Measurements from ENCODE around the gene TTBK1.
"Not testable (repeated sequence)": the region's sequence is repeated elsewhere in the genome, so short reads cannot be mapped to it uniquely, and the experiment has no call there.

The TTBK1 gene

GRCh38 chr6:43295456-43295855, 52.2 kb downstream of the TTBK1 start:
- H3K4me1 ChIP-seq (ENCODE audit: insufficient read depth, low read length): no peaks in the 10 kb centered on the region
- H3K9me3 ChIP-seq (ENCODE audit: low read length): no peaks in the 10 kb centered on the region
- H3K4me3 ChIP-seq (ENCODE audit: low read depth in 1 of 2, low read length in 2 of 2): no peak overlapping the region
- H3K27me3 ChIP-seq (ENCODE audit: control insufficient read depth in 1 of 2, insufficient read depth in 2 of 2, low read length in 2 of 2): peaks cover 0 to 8% of the 10 kb centered on the region in 2 donors
- no peak overlapping the region for H3K9ac ChIP-seq (ENCODE audit: low read length)
- no peaks in the 10 kb centered on the region for H3K36me3 ChIP-seq (ENCODE audit: insufficient read depth, low read length)
- no peak overlapping the region for H3K27ac ChIP-seq (ENCODE audit: low read depth, low read length)

DNA sequence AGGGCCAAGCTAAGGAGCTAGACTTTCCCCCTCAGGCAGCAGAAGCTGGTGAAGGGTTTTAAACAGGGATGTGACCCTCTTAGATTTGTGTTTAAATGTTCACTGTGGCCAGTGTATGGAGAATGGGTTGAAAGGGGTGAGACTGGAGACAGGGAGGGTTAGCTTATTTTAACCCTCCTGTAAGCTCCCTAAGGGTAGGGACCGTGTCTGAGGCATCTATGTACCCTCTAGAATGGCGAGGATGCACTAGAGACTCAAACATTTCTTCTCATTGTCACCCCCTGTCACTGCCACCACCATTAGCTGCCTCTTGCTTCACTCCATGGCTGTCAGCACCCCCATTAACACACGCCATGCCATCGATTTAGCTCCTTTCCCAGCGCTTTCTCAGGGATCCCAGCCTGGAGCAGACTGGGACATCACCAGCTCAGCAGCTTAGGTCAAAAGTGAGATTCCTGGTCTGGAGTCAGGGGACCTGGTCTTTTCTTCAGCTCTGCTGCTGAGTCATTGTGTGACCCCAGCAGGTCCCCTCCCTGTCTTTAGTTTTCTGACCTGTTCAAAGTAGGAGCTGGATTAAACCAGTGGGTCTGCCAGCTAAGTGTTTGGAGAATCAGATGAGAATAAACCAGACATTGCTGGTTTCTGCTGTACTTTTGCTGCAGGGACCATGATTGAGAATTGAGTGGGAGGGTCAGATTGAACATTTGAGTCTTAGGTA, 53.7 kb downstream of the TTBK1 start:
- H3K4me3 ChIP-seq (ENCODE audit: low read depth in 1 of 2, low read length in 2 of 2): no peak overlapping the region
- H3K27me3 ChIP-seq (ENCODE audit: control insufficient read depth in 1 of 2, insufficient read depth in 2 of 2, low read length in 2 of 2): peaks cover 0 to 13% of the 10 kb centered on the region in 2 donors
- no peak overlapping the region for H3K27ac ChIP-seq (ENCODE audit: low read depth, low read length)
- no peaks in the 10 kb centered on the region for H3K4me1 ChIP-seq (ENCODE audit: insufficient read depth, low read length)
- no peak overlapping the region for H3K9ac ChIP-seq (ENCODE audit: low read length)
- no peaks in the 10 kb centered on the region for H3K9me3 ChIP-seq (ENCODE audit: low read length)
- no peaks in the 10 kb centered on the region for H3K36me3 ChIP-seq (ENCODE audit: insufficient read depth, low read length)

- no peak within 1 kb of the TSS for H3K27ac ChIP-seq (ENCODE audit: low read depth, low read length)
- peaks cover 0 to 13% of the 10 kb centered on the region in 2 donors for H3K27me3 ChIP-seq (ENCODE audit: control insufficient read depth in 1 of 2, insufficient read depth in 2 of 2, low read length in 2 of 2)
- no peak within 1 kb of the TSS for H3K9ac ChIP-seq (ENCODE audit: low read length)
- no peaks in the 10 kb centered on the region for H3K9me3 ChIP-seq (ENCODE audit: low read length)
- no peak within 1 kb of the TSS for H3K4me3 ChIP-seq (ENCODE audit: low read depth in 1 of 2, low read length in 2 of 2)
- H3K4me1 ChIP-seq (ENCODE audit: insufficient read depth, low read length): no peaks in the 10 kb centered on the region
- H3K36me3 ChIP-seq (ENCODE audit: insufficient read depth, low read length): no peaks in the 10 kb centered on the region
Measured at GRCh38 chr6:43297644-43298564, 54.6 kb downstream of the TTBK1 start, which contains the start of gene SLC22A7. Gene SLC22A7 (plus strand): TSS chr6:43298260. CDS start chr6:43298359, 99 bp downstream.

- Histone ChIP-seq H3K27me3 (ENCODE audit: control insufficient read depth in 1 of 2, insufficient read depth in 2 of 2, low read length in 2 of 2) (peaks cover 0 to 13% of the 10 kb centered on the region in 2 donors), H3K4me3 (ENCODE audit: low read depth in 1 of 2, low read length in 2 of 2) (no peak overlapping the region), H3K9ac (ENCODE audit: low read length) (no peak overlapping the region), H3K36me3 (ENCODE audit: insufficient read depth, low read length) (no peaks in the 10 kb centered on the region), H3K4me1 (ENCODE audit: insufficient read depth, low read length) (no peaks in the 10 kb centered on the region), H3K27ac (ENCODE audit: low read depth, low read length) (no peak overlapping the region), H3K9me3 (ENCODE audit: low read length) (no peaks in the 10 kb centered on the region)
Measured at GRCh38 chr6:43298565-43299337, 55.5 kb downstream of the TTBK1 start.

GRCh38 chr6:43299338-43300293, 56.3 kb downstream of the TTBK1 start:
- Histone ChIP-seq H3K27ac (ENCODE audit: low read depth, low read length) (no peak overlapping the region), H3K27me3 (ENCODE audit: control insufficient read depth in 1 of 2, insufficient read depth in 2 of 2, low read length in 2 of 2) (peaks cover 0 to 13% of the 10 kb centered on the region in 2 donors), H3K9me3 (ENCODE audit: low read length) (no peaks in the 10 kb centered on the region), H3K36me3 (ENCODE audit: insufficient read depth, low read length) (no peaks in the 10 kb centered on the region), H3K4me3 (ENCODE audit: low read depth in 1 of 2, low read length in 2 of 2) (no peak overlapping the region), H3K9ac (ENCODE audit: low read length) (no peak overlapping the region), H3K4me1 (ENCODE audit: insufficient read depth, low read length) (no peaks in the 10 kb centered on the region)

GRCh38 chr6:43301081-43301870, 58.0 kb downstream of the TTBK1 start:
- no peaks in the 10 kb centered on the region for H3K36me3 ChIP-seq (ENCODE audit: insufficient read depth, low read length)
- no peak overlapping the region for H3K27ac ChIP-seq (ENCODE audit: low read depth, low read length)
- H3K9me3 ChIP-seq (ENCODE audit: low read length): no peaks in the 10 kb centered on the region
- no peaks in the 10 kb centered on the region for H3K4me1 ChIP-seq (ENCODE audit: insufficient read depth, low read length)
- H3K27me3 ChIP-seq (ENCODE audit: control insufficient read depth in 1 of 2, insufficient read depth in 2 of 2, low read length in 2 of 2): peaks cover 0 to 17% of the 10 kb centered on the region in 2 donors
- no peak overlapping the region for H3K9ac ChIP-seq (ENCODE audit: low read length)
- H3K4me3 ChIP-seq (ENCODE audit: low read depth in 1 of 2, low read length in 2 of 2): no peak overlapping the region

DNA sequence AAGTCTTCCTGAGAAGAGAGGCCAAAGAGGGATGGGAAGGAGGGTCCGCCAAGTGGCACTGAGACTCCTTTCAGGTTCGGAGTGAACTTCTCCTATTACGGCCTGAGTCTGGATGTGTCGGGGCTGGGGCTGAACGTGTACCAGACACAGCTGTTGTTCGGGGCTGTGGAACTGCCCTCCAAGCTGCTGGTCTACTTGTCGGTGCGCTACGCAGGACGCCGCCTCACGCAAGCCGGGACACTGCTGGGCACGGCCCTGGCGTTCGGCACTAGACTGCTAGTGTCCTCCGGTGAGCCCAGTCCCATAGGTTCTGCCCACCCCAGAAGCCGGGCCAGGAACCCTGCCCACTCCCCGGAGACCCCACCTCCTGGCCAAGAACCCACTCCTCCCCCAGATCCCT, 58.8 kb downstream of the TTBK1 start:
- no peak overlapping the region for H3K27ac ChIP-seq (ENCODE audit: low read depth, low read length)
- H3K4me3 ChIP-seq (ENCODE audit: low read depth in 1 of 2, low read length in 2 of 2): no peak overlapping the region
- H3K9me3 ChIP-seq (ENCODE audit: low read length): no peaks in the 10 kb centered on the region
- peaks cover 0 to 17% of the 10 kb centered on the region in 2 donors for H3K27me3 ChIP-seq (ENCODE audit: control insufficient read depth in 1 of 2, insufficient read depth in 2 of 2, low read length in 2 of 2)
- H3K9ac ChIP-seq (ENCODE audit: low read length): no peak overlapping the region
- no peaks in the 10 kb centered on the region for H3K4me1 ChIP-seq (ENCODE audit: insufficient read depth, low read length)
- no peaks in the 10 kb centered on the region for H3K36me3 ChIP-seq (ENCODE audit: insufficient read depth, low read length)

GRCh38 chr6:43303006-43303405, 59.7 kb downstream of the TTBK1 start:
- not testable (repeated sequence) for H3K27ac ChIP-seq (ENCODE audit: low read depth, low read length); H3K4me1 ChIP-seq (ENCODE audit: insufficient read depth, low read length); H3K36me3 ChIP-seq (ENCODE audit: insufficient read depth, low read length); H3K9me3 ChIP-seq (ENCODE audit: low read length); H3K9ac ChIP-seq (ENCODE audit: low read length); H3K4me3 ChIP-seq (ENCODE audit: low read depth in 1 of 2, low read length in 2 of 2)
- H3K27me3 ChIP-seq (ENCODE audit: control insufficient read depth in 1 of 2, insufficient read depth in 2 of 2, low read length in 2 of 2): peaks cover 0 to 16% of the 10 kb centered on the region in 2 donors

- H3K36me3 ChIP-seq (ENCODE audit: insufficient read depth, low read length): no peaks in the 10 kb centered on the region
- H3K4me1 ChIP-seq (ENCODE audit: insufficient read depth, low read length): no peaks in the 10 kb centered on the region
- no peaks in the 10 kb centered on the region for H3K9me3 ChIP-seq (ENCODE audit: low read length)
- no peak overlapping the region for H3K27ac ChIP-seq (ENCODE audit: low read depth, low read length)
- H3K4me3 ChIP-seq (ENCODE audit: low read depth in 1 of 2, low read length in 2 of 2): no peak overlapping the region
- no peak overlapping the region for H3K9ac ChIP-seq (ENCODE audit: low read length)
- peaks cover 2 to 16% of the 10 kb centered on the region in 2 donors for H3K27me3 ChIP-seq (ENCODE audit: control insufficient read depth in 1 of 2, insufficient read depth in 2 of 2, low read length in 2 of 2)
Measured at GRCh38 chr6:43303751-43304331, 60.6 kb downstream of the TTBK1 start.

GRCh38 chr6:43304361-43304760, 61.1 kb downstream of the TTBK1 start:
- no peaks in the 10 kb centered on the region for H3K4me1 ChIP-seq (ENCODE audit: insufficient read depth, low read length)
- no peaks in the 10 kb centered on the region for H3K9me3 ChIP-seq (ENCODE audit: low read length)
- H3K4me3 ChIP-seq (ENCODE audit: low read depth in 1 of 2, low read length in 2 of 2): no peak overlapping the region
- H3K36me3 ChIP-seq (ENCODE audit: insufficient read depth, low read length): no peaks in the 10 kb centered on the region
- peaks cover 6 to 17% of the 10 kb centered on the region in 2 donors for H3K27me3 ChIP-seq (ENCODE audit: control insufficient read depth in 1 of 2, insufficient read depth in 2 of 2, low read length in 2 of 2)
- H3K27ac ChIP-seq (ENCODE audit: low read depth, low read length): no peak overlapping the region
- no peak overlapping the region for H3K9ac ChIP-seq (ENCODE audit: low read length)
